ENCODE results near the gene NRXN2. TPM values are rescaled to one million over a fixed set of nuclear protein-coding genes. Genes with fewer than 3 reads are reported as not detected.

The NRXN2 gene
- total RNA-seq, 1 donor from 2014 or later: 0.14 TPM

DNA sequence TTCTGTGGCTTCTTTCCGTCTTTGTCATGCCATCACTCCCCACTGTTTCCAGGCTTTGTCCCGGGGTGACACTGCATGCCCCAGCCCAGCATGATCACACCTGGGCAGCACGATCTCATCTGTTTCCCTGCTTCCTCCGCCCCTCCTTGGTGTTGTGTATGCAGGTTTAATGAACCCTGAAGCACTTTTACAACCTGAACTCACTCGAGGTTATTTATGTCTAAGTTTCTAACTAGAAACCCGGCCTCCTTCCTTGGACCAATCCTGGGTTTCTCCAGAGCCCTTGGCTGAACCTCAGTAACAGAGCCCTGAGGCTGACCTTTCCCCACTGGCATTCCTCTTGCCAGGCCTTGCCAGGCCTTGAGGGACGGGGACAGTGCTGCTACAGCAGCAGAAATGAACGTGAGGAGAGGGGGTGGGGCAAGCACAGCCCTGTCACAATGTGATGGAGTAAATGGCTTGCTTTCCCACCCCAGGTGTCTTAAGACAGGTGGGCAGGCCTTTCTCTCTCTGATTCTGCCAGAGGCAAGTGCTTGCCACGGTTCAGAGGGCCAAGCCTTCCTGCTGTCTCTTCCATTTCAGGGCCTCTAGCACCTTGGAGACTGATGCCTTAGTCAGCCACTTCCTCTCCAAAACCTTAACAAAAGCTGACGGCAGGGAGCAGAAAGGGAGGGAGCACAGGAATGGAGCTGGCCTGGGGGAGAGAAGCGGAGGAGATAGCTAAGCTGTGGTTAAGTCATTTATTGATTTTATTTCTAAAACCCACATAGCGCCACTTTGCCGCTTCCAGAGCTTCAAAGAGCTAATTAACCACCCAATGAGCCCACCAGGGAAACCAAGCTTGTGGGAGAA lies 39.9 kb upstream of the NRXN2 start:
- H4K20me1 ChIP-seq (ENCODE audit: insufficient read depth, low read length): peaks cover 67% of the 10 kb centered on the region

DNA sequence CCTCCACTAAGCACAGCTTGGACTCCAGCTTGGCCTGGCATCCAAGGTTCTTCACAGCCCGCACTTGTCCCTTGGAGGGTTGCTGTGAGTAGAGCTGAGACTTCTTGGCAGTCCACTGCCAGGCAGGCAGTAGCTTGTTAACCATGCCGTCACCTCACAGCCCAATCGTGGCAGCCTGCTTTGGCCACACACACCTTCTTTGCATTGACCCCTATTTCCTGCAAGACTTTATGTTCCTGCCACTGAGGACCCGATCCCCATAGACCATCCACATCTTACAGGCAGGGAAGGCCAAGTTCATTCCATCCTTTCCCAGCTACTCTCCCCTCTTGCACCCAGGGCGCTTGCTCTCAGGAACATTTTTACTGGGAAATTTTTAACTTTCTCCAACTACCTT lies 39.3 kb upstream of the NRXN2 start:
- Mint-ChIP-seq H3K27ac (ENCODE audit: unreplicated experiment) (peak overlapping the region; percentile 62), H3K27me3 (ENCODE audit: low read depth, unreplicated experiment) (no peaks in the 10 kb centered on the region), H3K9me3 (ENCODE audit: unreplicated experiment) (no peaks in the 10 kb centered on the region), H3K4me1 (ENCODE audit: low read depth, unreplicated experiment) (peaks cover 36% of the 10 kb centered on the region), H3K4me3 (ENCODE audit: unreplicated experiment) (no peak overlapping the region), H3K36me3 (ENCODE audit: low read depth, unreplicated experiment) (peaks cover 11% of the 10 kb centered on the region)
- Histone ChIP-seq H4K20me1 (ENCODE audit: insufficient read depth, low read length) (peaks cover 61% of the 10 kb centered on the region), H3K27ac (ENCODE audit: low read depth, low read length) (no peak overlapping the region), H3K36me3 (ENCODE audit: insufficient read depth, low read length) (peaks cover 25% of the 10 kb centered on the region), H3K4me2 (ENCODE audit: low read length) (no peak overlapping the region), H2AFZ (ENCODE audit: low read depth, low read length) (no peak overlapping the region), H3K27me3 (ENCODE audit: insufficient read depth, low read length) (no peaks in the 10 kb centered on the region), H3K9ac (ENCODE audit: low read length) (no peak overlapping the region), H3K4me1 (ENCODE audit: insufficient read depth, low read length) (peaks cover 24% of the 10 kb centered on the region), H3K4me3 (ENCODE audit: insufficient read depth, low read depth, low read length) (no peak overlapping the region), H3K9me3 (ENCODE audit: insufficient read depth, low read depth, low read length) (no peaks in the 10 kb centered on the region), H3K79me2 (ENCODE audit: insufficient read depth, low read length) (peaks cover 7% of the 10 kb centered on the region)
- no peak for TF ChIP-seq EZH2 (IDR thresholded peaks at IDR 0.05; ENCODE audit: insufficient read depth, low read length)
- TF ChIP-seq, protein P1, sequence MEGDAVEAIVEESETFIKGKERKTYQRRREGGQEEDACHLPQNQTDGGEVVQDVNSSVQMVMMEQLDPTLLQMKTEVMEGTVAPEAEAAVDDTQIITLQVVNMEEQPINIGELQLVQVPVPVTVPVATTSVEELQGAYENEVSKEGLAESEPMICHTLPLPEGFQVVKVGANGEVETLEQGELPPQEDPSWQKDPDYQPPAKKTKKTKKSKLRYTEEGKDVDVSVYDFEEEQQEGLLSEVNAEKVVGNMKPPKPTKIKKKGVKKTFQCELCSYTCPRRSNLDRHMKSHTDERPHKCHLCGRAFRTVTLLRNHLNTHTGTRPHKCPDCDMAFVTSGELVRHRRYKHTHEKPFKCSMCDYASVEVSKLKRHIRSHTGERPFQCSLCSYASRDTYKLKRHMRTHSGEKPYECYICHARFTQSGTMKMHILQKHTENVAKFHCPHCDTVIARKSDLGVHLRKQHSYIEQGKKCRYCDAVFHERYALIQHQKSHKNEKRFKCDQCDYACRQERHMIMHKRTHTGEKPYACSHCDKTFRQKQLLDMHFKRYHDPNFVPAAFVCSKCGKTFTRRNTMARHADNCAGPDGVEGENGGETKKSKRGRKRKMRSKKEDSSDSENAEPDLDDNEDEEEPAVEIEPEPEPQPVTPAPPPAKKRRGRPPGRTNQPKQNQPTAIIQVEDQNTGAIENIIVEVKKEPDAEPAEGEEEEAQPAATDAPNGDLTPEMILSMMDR (IDR thresholded peaks at IDR 0.05; ENCODE audit: insufficient read depth, low read depth, low read length): no peak
- FAIRE-seq: no peak
- no peak for DNase-seq (ENCODE audit: low read depth)

More for the DNA sequence above, 39.9 kb upstream of the NRXN2 start:
- no peak for FAIRE-seq
- Mint-ChIP-seq H3K9me3 (ENCODE audit: unreplicated experiment) (no peaks in the 10 kb centered on the region), H3K27me3 (ENCODE audit: low read depth, unreplicated experiment) (no peaks in the 10 kb centered on the region), H3K4me1 (ENCODE audit: low read depth, unreplicated experiment) (peaks cover 36% of the 10 kb centered on the region), H3K4me3 (ENCODE audit: unreplicated experiment) (peak overlapping the region; percentile 23), H3K27ac (ENCODE audit: unreplicated experiment) (peak overlapping the region; percentile 62), H3K36me3 (ENCODE audit: low read depth, unreplicated experiment) (peaks cover 13% of the 10 kb centered on the region)
- peaks cover 30% of the 10 kb centered on the region for H3K36me3 ChIP-seq (ENCODE audit: insufficient read depth, low read length)
- H3K9ac ChIP-seq (ENCODE audit: low read length): peak overlapping the region; percentile 35
- peak overlapping the region; percentile 70 for H3K4me2 ChIP-seq (ENCODE audit: low read length)
- peak overlapping the region; percentile 20 for H3K27ac ChIP-seq (ENCODE audit: low read depth, low read length)
- TF ChIP-seq EZH2 (IDR thresholded peaks at IDR 0.05; ENCODE audit: insufficient read depth, low read length): no peak
- TF ChIP-seq, protein P1 (IDR thresholded peaks at IDR 0.05; ENCODE audit: insufficient read depth, low read depth, low read length): no peak
- peak; percentile 76 for DNase-seq (ENCODE audit: low read depth)
- H2AFZ ChIP-seq (ENCODE audit: low read depth, low read length): no peak overlapping the region
- H3K4me1 ChIP-seq (ENCODE audit: insufficient read depth, low read length): peaks cover 24% of the 10 kb centered on the region
- peaks cover 12% of the 10 kb centered on the region for H3K79me2 ChIP-seq (ENCODE audit: insufficient read depth, low read length)
- H3K9me3 ChIP-seq (ENCODE audit: insufficient read depth, low read depth, low read length): no peaks in the 10 kb centered on the region
- no peak overlapping the region for H3K4me3 ChIP-seq (ENCODE audit: insufficient read depth, low read depth, low read length)
- H3K27me3 ChIP-seq (ENCODE audit: insufficient read depth, low read length): no peaks in the 10 kb centered on the region

Measured in astrocyte (in vitro differentiated cells and primary cell).